Amygdala (tissue), 56 donors: ENCODE data around the gene EPRS1.
A peak's percentile ranks its signal among the peaks of the same experiment; 100 is the strongest.
"Not testable (repeated sequence)": the region's sequence is repeated elsewhere in the genome, so short reads cannot be mapped to it uniquely, and the experiment has no call there.

ENCODE experiments used
- DNase-seq, 56 donors: peaks; one replicate each; lab custom pipeline; 2025; lab: John Stamatoyannopoulos, UW

The EPRS1 gene

GRCh38 chr1:220040028-220040596 is 6.2 kb downstream of the EPRS1 start:
- DNase-seq, result no peak

GRCh38 chr1:220038640-220039039 is 7.7 kb downstream of the EPRS1 start:
- DNase-seq, result no peak

GRCh38 chr1:220037810-220038209 is 8.5 kb downstream of the EPRS1 start:
- DNase-seq, result not testable (repeated sequence)

- DNase-seq, result no peak
These were observed 13.4 kb downstream of the EPRS1 start for GRCh38 chr1:220032911-220033310.

- DNase-seq, result no peak
These were observed 15.0 kb downstream of the EPRS1 start for GRCh38 chr1:220031287-220031686.

GRCh38 chr1:220028346-220028895 is 17.9 kb downstream of the EPRS1 start:
- DNase-seq, result no peak

GRCh38 chr1:220019071-220019470 is 27.2 kb downstream of the EPRS1 start:
- no peak for DNase-seq

- peak in 1 of 56 donors; percentile 10 for DNase-seq
These were observed 32.8 kb downstream of the EPRS1 start for GRCh38 chr1:220013497-220013896.

- DNase-seq, result no peak
These were observed 34.0 kb downstream of the EPRS1 start for GRCh38 chr1:220012259-220012658.

GRCh38 chr1:220011620-220012019 is 34.7 kb downstream of the EPRS1 start:
- no peak for DNase-seq

- no peak for DNase-seq
These were observed 38.9 kb downstream of the EPRS1 start for GRCh38 chr1:220007438-220007837.

GRCh38 chr1:220005489-220005888 is 40.8 kb downstream of the EPRS1 start:
- no peak for DNase-seq

- DNase-seq, result no peak
These were observed 42.5 kb downstream of the EPRS1 start for GRCh38 chr1:220003610-220004299.

GRCh38 chr1:220003015-220003414 is 43.3 kb downstream of the EPRS1 start:
- no peak for DNase-seq

GRCh38 chr1:220001095-220001501 is 45.2 kb downstream of the EPRS1 start:
- no peak for DNase-seq

- no peak for DNase-seq
These were observed 46.5 kb downstream of the EPRS1 start for GRCh38 chr1:219999821-220000220.
